Naive thymus-derived CD8-positive, alpha-beta T cell (primary cell): ENCODE measurements around the gene GART. TPM values are rescaled to one million over a fixed set of nuclear protein-coding genes. Genes with fewer than 3 reads are reported as not detected.

Experiments
- ATAC-seq, 2 donors: fragments of 150-1000 bp; cut with Tn5 transposase in 1 of 2; sonication (Bioruptor Pico), chemical (Tn5 transposase) in 1 of 2; 1 replicate in 1 of 2; 2 replicates in 1 of 2; pipeline ENCODE4 v1.10.0; 2021; ENCODE audit warnings: mild to moderate bottlenecking in 2 of 2, moderate library complexity in 2 of 2
- POLR2A ChIA-PET: fragments of 350-600 bp; sonication (Branson Sonifier 250); formaldehyde crosslinking; loops from one replicate; lab custom pipeline; 2021; ENCODE audit warnings: antibody characterized with exemption; lab: Charles Lee
- DNase-seq, 10 donors: peaks; one replicate each; pipeline versions ENCODE4 v3.0.0 to v3.0.0-alpha.2; 2020 to 2022
- H3K27ac Mint-ChIP-seq, 10 donors: one replicate each; pipeline ENCODE4 v1.8.0; 2020 to 2022; ENCODE audit warnings: mild to moderate bottlenecking in 10 of 10, mixed read lengths in 10 of 10, moderate library complexity in 4 of 10, inconsistent platforms in 1 of 10
- H3K27me3 Mint-ChIP-seq, 5 donors: one replicate each; pipeline ENCODE4 v1.8.0; 2021 to 2022; ENCODE audit warnings: mixed read lengths in 5 of 5
- H3K36me3 Mint-ChIP-seq, 3 donors: one replicate each; pipeline ENCODE4 v1.8.0; 2020 to 2022; ENCODE audit warnings: mixed read lengths in 3 of 3, mild to moderate bottlenecking in 2 of 3, inconsistent platforms in 1 of 3
- H3K4me1 Mint-ChIP-seq, 4 donors: one replicate each; pipeline ENCODE4 v1.8.0; 2021 to 2022; ENCODE audit warnings: mixed read lengths in 4 of 4
- H3K4me3 Mint-ChIP-seq, 10 donors: one replicate each; pipeline ENCODE4 v1.8.0; 2020 to 2022; ENCODE audit warnings: mild to moderate bottlenecking in 10 of 10, mixed read lengths in 10 of 10, moderate library complexity in 6 of 10, inconsistent platforms in 1 of 10
- H3K9me3 Mint-ChIP-seq, 9 donors: one replicate each; pipeline ENCODE4 v1.8.0; 2020 to 2022; ENCODE audit warnings: mixed read lengths in 9 of 9, mild to moderate bottlenecking in 3 of 9, inconsistent platforms in 1 of 9, moderate library complexity in 1 of 9
- polyA plus RNA-seq, 3 donors: library from polyadenylated mRNA; unstranded; fragments of 300-500 nt; fragmentation: Illumina TruSeq; gene quantifications; one replicate each; pipeline ENCODE4 v1.2.3, GENCODE V29; 2021
- total RNA-seq, 8 experiments: library from RNA in 2 of 8; stranded (reverse) in 2 of 8; gene quantifications; one replicate each; pipeline ENCODE4 v1.2.3 and lab custom pipeline; 2021 to 2026

Gene GART
- total and polyA plus RNA-seq, 5 experiments from 2014 or later, result 40.2 to 91.8 (median 54.4) TPM

DNA sequence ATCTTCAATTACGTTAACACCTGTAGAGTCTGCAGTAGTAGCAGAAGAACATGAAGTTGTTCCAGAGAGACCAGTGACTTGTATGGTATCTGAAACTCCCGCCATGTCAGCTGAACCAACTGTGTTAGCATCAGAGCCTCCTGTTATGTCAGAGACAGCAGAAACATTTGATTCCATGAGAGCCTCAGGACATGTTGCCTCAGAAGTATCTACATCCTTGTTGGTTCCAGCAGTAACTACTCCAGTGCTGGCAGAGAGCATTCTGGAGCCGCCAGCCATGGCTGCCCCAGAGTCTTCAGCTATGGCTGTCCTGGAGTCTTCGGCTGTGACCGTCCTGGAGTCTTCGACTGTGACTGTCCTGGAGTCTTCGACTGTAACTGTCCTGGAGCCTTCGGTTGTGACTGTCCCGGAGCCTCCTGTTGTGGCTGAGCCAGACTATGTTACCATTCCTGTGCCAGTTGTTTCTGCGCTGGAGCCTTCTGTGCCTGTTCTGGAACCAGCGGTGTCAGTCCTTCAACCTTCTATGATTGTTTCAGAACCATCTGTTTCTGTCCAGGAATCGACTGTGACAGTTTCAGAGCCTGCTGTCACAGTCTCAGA lies 11.2 kb upstream of the GART start:
- peak overlapping the region in 1 of 10 donors; percentile 9 for H3K4me3 Mint-ChIP-seq

GRCh38 chr21:33552093-33552998 lies 10.4 kb upstream of the GART start:
- Mint-ChIP-seq H3K27ac (peak overlapping the region in 6 of 10 donors; percentile 7 to 75 (median 24)), H3K36me3 (peaks cover 25 to 88% (median 49%) of the 10 kb centered on the region in 3 donors), H3K9me3 (no peaks in the 10 kb centered on the region), H3K27me3 (no peaks in the 10 kb centered on the region), H3K4me1 (peaks cover 25 to 63% (median 54%) of the 10 kb centered on the region in 4 donors), H3K4me3 (peak overlapping the region in 2 of 10 donors; percentile 10 to 14)
- peak; percentile 3 to 9 for ATAC-seq
- POLR2A ChIA-PET, result interaction anchor here (1.4 kb wide), 1 partner anchor 9 kb away, joined by 5 read pairs; no protein-coding TSS in a partner anchor
- DNase-seq, result no peak

More for the DNA sequence above, 11.2 kb upstream of the GART start:
- Mint-ChIP-seq H3K9me3 (no peaks in the 10 kb centered on the region), H3K27me3 (no peaks in the 10 kb centered on the region), H3K36me3 (peaks cover 25 to 88% (median 56%) of the 10 kb centered on the region in 3 donors), H3K27ac (peak overlapping the region in 3 of 10 donors; percentile 8 to 67 (median 53)), H3K4me1 (peaks cover 25 to 67% (median 56%) of the 10 kb centered on the region in 4 donors)
- no peak for ATAC-seq
- POLR2A ChIA-PET, result interaction anchor here (1.4 kb wide), 1 partner anchor 10 kb away, joined by 5 read pairs; no protein-coding TSS in a partner anchor
- no peak for DNase-seq

DNA sequence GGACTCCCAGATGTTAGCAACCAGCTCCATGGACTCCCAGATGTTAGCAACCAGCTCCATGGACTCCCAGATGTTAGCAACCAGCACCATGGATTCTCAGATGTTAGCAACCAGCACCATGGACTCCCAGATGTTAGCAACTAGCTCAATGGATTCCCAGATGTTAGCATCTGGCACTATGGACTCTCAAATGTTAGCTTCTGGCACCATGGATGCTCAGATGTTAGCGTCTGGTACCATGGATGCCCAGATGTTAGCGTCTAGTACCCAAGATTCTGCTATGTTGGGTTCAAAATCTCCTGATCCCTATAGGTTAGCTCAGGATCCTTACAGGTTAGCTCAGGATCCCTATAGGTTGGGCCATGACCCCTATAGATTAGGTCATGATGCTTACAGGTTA lies 9.7 kb upstream of the GART start:
- DNase-seq, result no peak
- POLR2A ChIA-PET, result interaction anchor here (0.5 to 1.4 kb wide), 4 partner anchors 8 to 68 kb away, joined by 3 to 5 read pairs (median 4); partner anchors contain the start of genes DONSON and SON
- no peak overlapping the region for H3K27ac Mint-ChIP-seq
- H3K27me3 Mint-ChIP-seq, result no peaks in the 10 kb centered on the region
- H3K4me1 Mint-ChIP-seq, result peaks cover 25 to 62% (median 50%) of the 10 kb centered on the region in 4 donors
- H3K36me3 Mint-ChIP-seq, result peaks cover 25 to 88% (median 45%) of the 10 kb centered on the region in 3 donors
- peak in 1 of 2 donors; percentile 4 for ATAC-seq
- H3K4me3 Mint-ChIP-seq, result no peak overlapping the region
- H3K9me3 Mint-ChIP-seq, result no peaks in the 10 kb centered on the region

DNA sequence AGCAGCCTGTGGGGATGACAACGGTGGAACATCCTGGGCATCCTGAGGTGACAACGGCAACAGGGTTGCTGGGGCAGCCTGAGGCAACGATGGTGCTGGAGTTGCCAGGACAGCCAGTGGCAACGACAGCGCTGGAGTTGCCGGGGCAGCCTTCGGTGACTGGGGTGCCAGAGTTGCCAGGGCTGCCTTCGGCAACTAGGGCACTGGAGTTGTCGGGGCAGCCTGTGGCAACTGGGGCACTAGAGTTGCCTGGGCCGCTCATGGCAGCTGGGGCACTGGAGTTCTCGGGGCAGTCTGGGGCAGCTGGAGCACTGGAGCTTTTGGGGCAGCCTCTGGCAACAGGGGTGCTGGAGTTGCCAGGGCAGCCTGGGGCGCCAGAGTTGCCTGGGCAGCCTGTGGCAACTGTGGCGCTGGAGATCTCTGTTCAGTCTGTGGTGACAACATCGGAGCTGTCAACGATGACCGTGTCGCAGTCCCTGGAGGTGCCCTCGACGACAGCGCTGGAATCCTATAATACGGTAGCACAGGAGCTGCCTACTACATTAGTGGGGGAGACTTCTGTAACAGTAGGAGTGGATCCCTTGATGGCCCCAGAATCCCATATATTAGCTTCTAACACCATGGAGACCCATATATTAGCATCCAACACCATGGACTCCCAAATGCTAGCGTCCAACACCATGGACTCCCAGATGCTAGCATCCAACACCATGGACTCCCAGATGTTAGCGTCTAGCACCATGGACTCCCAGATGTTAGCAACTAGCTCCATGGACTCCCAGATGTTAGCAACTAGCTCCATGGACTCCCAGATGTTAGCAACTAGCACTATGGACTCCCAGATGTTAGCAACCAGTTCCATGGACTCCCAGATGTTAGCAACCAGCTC lies 9.1 kb upstream of the GART start:
- DNase-seq (no peak), ATAC-seq (peak in 1 of 2 donors; percentile 13)
- H3K4me1 Mint-ChIP-seq, result peaks cover 21 to 60% (median 47%) of the 10 kb centered on the region in 4 donors
- no peak overlapping the region for H3K4me3 Mint-ChIP-seq
- H3K27me3 Mint-ChIP-seq, result no peaks in the 10 kb centered on the region
- POLR2A ChIA-PET, result interaction anchor here (0.5 to 1.2 kb wide), 3 partner anchors 8 to 68 kb away, joined by 3 to 5 read pairs (median 3); partner anchors contain the start of genes DONSON and SON
- H3K9me3 Mint-ChIP-seq, result no peaks in the 10 kb centered on the region
- no peak overlapping the region for H3K27ac Mint-ChIP-seq
- peaks cover 24 to 86% (median 39%) of the 10 kb centered on the region in 3 donors for H3K36me3 Mint-ChIP-seq

DNA sequence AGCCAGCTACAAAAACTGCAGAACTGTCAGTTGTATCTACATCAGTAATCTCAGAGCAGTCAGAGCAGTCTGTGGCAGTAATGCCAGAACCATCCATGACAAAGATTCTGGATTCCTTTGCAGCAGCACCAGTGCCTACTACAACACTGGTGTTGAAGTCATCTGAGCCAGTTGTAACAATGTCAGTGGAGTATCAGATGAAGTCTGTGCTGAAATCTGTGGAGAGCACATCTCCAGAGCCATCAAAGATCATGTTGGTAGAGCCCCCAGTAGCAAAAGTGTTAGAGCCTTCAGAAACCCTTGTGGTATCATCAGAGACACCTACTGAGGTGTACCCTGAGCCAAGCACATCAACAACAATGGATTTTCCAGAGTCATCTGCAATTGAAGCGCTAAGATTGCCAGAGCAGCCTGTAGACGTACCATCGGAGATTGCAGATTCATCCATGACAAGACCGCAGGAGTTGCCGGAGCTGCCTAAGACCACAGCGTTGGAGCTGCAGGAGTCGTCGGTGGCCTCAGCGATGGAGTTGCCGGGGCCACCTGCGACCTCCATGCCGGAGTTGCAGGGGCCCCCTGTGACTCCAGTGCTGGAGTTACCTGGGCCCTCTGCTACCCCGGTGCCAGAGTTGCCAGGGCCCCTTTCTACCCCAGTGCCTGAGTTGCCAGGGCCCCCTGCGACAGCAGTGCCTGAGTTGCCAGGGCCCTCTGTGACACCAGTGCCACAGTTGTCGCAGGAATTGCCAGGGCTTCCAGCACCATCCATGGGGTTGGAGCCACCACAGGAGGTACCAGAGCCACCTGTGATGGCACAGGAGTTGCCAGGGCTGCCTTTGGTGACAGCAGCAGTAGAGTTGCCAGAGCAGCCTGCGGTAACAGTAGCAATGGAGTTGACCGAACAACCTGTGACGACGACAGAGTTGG lies 8.2 kb upstream of the GART start:
- H3K36me3 Mint-ChIP-seq, result peaks cover 17 to 79% (median 31%) of the 10 kb centered on the region in 3 donors

GRCh38 chr21:33546086-33546485 lies 4.2 kb upstream of the GART start:
- H3K4me3 Mint-ChIP-seq, result peak overlapping the region in 9 of 10 donors; percentile 28 to 100 (median 72)
- DNase-seq (no peak), ATAC-seq (no peak)
- no peaks in the 10 kb centered on the region for H3K9me3 Mint-ChIP-seq
- peaks cover 6 to 45% (median 11%) of the 10 kb centered on the region in 3 donors for H3K36me3 Mint-ChIP-seq
- peak overlapping the region in 3 of 10 donors; percentile 61 to 62 (median 61) for H3K27ac Mint-ChIP-seq
- POLR2A ChIA-PET, result interaction anchor here (1.1 to 1.3 kb wide), 2 partner anchors 43 to 53 kb away, joined by 3 read pairs; no protein-coding TSS in a partner anchor
- H3K27me3 Mint-ChIP-seq, result peaks cover 0 to 2% (median 0%) of the 10 kb centered on the region in 5 donors
- peaks cover 18 to 64% (median 43%) of the 10 kb centered on the region in 4 donors for H3K4me1 Mint-ChIP-seq

More for the DNA sequence above, 8.2 kb upstream of the GART start:
- Mint-ChIP-seq H3K4me3 (no peak overlapping the region), H3K4me1 (peaks cover 21 to 60% (median 47%) of the 10 kb centered on the region in 4 donors), H3K27me3 (no peaks in the 10 kb centered on the region), H3K9me3 (no peaks in the 10 kb centered on the region), H3K27ac (peak overlapping the region in 3 of 10 donors; percentile 2 to 44 (median 37))
- POLR2A ChIA-PET, result interaction anchor here (1.2 kb wide), 1 partner anchor 7 kb away, joined by 5 read pairs; the partner anchor contains the start of gene SON
- ATAC-seq, result peak; percentile 8 to 18
- no peak for DNase-seq

GRCh38 chr21:33544451-33545195 lies 2.7 kb upstream of the GART start:
- no peaks in the 10 kb centered on the region for H3K9me3 Mint-ChIP-seq
- DNase-seq (no peak), ATAC-seq (no peak)
- peak overlapping the region; percentile 44 to 100 (median 100) for H3K27ac Mint-ChIP-seq
- POLR2A ChIA-PET, result interaction anchor here (0.8 to 3.5 kb wide), 6 partner anchors 11 to 183 kb away, joined by 3 to 24 read pairs (median 4); partner anchors contain the start of gene TMEM50B
- H3K4me3 Mint-ChIP-seq, result peak overlapping the region; percentile 92 to 100 (median 99)
- H3K4me1 Mint-ChIP-seq, result peaks cover 20 to 72% (median 51%) of the 10 kb centered on the region in 4 donors
- H3K27me3 Mint-ChIP-seq, result peaks cover 0 to 2% (median 0%) of the 10 kb centered on the region in 5 donors
- peaks cover 4 to 36% (median 6%) of the 10 kb centered on the region in 3 donors for H3K36me3 Mint-ChIP-seq

GRCh38 chr21:33543505-33544129 lies 1.7 kb upstream of the GART start:
- Mint-ChIP-seq H3K9me3 (no peaks in the 10 kb centered on the region), H3K4me3 (peak overlapping the region; percentile 92 to 100 (median 99)), H3K4me1 (peaks cover 17 to 63% (median 48%) of the 10 kb centered on the region in 4 donors), H3K27me3 (peaks cover 0 to 2% (median 0%) of the 10 kb centered on the region in 5 donors), H3K27ac (peak overlapping the region; percentile 99 to 100 (median 100)), H3K36me3 (peaks cover 6 to 35% (median 9%) of the 10 kb centered on the region in 3 donors)
- POLR2A ChIA-PET, result interaction anchor here (0.6 to 4.3 kb wide), 23 partner anchors 7 to 815 kb away, joined by 3 to 82 read pairs (median 4); partner anchors contain the start of genes DNAJC28, DONSON, IFNAR1 and PAXBP1
- DNase-seq (peak in 3 of 10 donors; percentile 53 to 60 (median 59)), ATAC-seq (no peak)

GRCh38 chr21:33542640-33543504 lies 955 bp upstream of the GART start, which contains the start of gene SON:
SON (plus strand) TSS chr21:33543038; CDS start chr21:33543093, 55 bp downstream.
- DNase-seq, result peak; percentile 92 to 99 (median 98)
- POLR2A ChIA-PET, result interaction anchor here (0.6 to 4.3 kb wide), 29 partner anchors 8 to 814 kb away, joined by 3 to 82 read pairs (median 3); partner anchors contain the start of genes DNAJC28, DONSON, IFNAR1 and PAXBP1
- Mint-ChIP-seq H3K4me3 (peak within 1 kb of the TSS; percentile 92 to 100 (median 99)), H3K27ac (peak within 1 kb of the TSS; percentile 99 to 100 (median 100)), H3K4me1 (peaks cover 17 to 56% (median 47%) of the 10 kb centered on the region in 4 donors), H3K36me3 (peaks cover 6 to 35% (median 13%) of the 10 kb centered on the region in 3 donors), H3K27me3 (peaks cover 0 to 2% (median 0%) of the 10 kb centered on the region in 5 donors), H3K9me3 (no peaks in the 10 kb centered on the region)
- peak; percentile 90 for ATAC-seq
